Sigmoid colon (tissue), 4 donors: ENCODE results near the gene RMRP.

Experiments
- CTCF ChIP-seq, 4 experiments: fragments of 450-650 bp in 3 of 4; fragments of 200-600 bp in 1 of 4; IDR thresholded peaks; one replicate each; pipeline ENCODE4 v1.5.1; 2016 to 2019; ENCODE audit warnings: antibody characterized with exemption in 4 of 4, mild to moderate bottlenecking in 3 of 4, moderate library complexity in 2 of 4
- EP300 ChIP-seq, 4 donors: sonication (generic); formaldehyde crosslinking; IDR thresholded peaks; one replicate each; pipeline ENCODE4 v1.6.1; 2017; ENCODE audit warnings: antibody characterized with exemption in 4 of 4
- POLR2A ChIP-seq, 2 donors: fragments of 450-650 bp; IDR thresholded peaks; one replicate each; pipeline ENCODE4 v1.6.1; 2016; ENCODE audit warnings: antibody characterized with exemption in 2 of 2, mild to moderate bottlenecking in 2 of 2, moderate library complexity in 2 of 2
- POLR2AphosphoS5 ChIP-seq, 4 donors: sonication (generic); formaldehyde crosslinking; IDR thresholded peaks; one replicate each; pipeline ENCODE4 v1.6.1; 2017; ENCODE audit warnings: antibody characterized with exemption in 4 of 4

DNA sequence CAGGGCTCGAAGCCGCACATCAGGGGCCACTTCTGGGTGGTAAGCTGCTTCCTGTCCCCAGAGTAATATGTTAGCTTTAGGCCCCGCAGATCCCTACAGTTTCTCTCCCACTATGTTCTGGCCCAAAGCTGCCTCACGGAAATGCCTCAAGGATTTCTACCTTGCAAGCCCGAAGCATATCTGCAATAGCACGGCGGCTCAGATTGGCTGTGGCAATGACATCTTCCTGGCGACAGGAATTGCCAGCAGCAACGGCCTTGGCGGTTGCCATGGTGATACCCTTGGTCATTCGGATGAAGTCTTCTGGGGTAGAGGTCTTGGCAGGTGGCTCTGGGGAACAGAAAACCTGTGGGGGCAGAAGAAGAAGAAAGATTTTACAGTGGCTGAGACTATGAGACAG is 42.2 kb upstream of the RMRP start:
- TF ChIP-seq CTCF (IDR thresholded peaks at IDR 0.05) (no peak), POLR2A (IDR thresholded peaks at IDR 0.05) (no peak), POLR2AphosphoS5 (IDR thresholded peaks at IDR 0.05) (no peak), EP300 (IDR thresholded peaks at IDR 0.05) (no peak)
